Ovary (tissue), 3 donors: ENCODE data around the gene ADRA2C.

ENCODE experiments used
- CTCF ChIP-seq, 3 donors: fragments of 450-650 bp in 2 of 3; fragments of 200-600 bp in 1 of 3; IDR thresholded peaks; one replicate each; pipeline versions ENCODE4 v1.5.1 to v1.8.0; 2016 to 2022; ENCODE audit warnings: antibody characterized with exemption in 3 of 3, mild to moderate bottlenecking in 1 of 3
- EP300 ChIP-seq: sonication (generic); formaldehyde crosslinking; IDR thresholded peaks from one replicate; pipeline ENCODE4 v1.6.1; 2017; ENCODE audit warnings: antibody characterized with exemption
- POLR2A ChIP-seq: fragments of 450-650 bp; IDR thresholded peaks from one replicate; pipeline ENCODE4 v1.6.1; 2017; ENCODE audit warnings: antibody characterized with exemption, mild to moderate bottlenecking, moderate library complexity
- donor health status: DM: no; HTN: no; CAD: no.

- TF ChIP-seq POLR2A = no peak
- no peak for TF ChIP-seq CTCF (IDR thresholded peaks at IDR 0.05)
- TF ChIP-seq EP300 = no peak
These were observed 3.2 kb upstream of the ADRA2C start for GRCh38 chr4:3762753-3763549.
